Measurements from ENCODE around the gene SMYD2.

- TF ChIP-seq CTCF (IDR thresholded peaks at IDR 0.05) (no peak), POLR2AphosphoS5 (IDR thresholded peaks at IDR 0.05; ENCODE audit: insufficient read depth in 1 of 2, low read depth in 1 of 2) (no peak), POLR2A (IDR thresholded peaks at IDR 0.05) (no peak)
Observed at GRCh38 chr1:214364786-214365295, 83.9 kb downstream of the SMYD2 start.
